NB4 (cell line): ENCODE measurements around the gene DMWD.
"Not testable (repeated sequence)": the region's sequence is repeated elsewhere in the genome, so short reads cannot be mapped to it uniquely, and the experiment has no call there.

Experiments used
- DNase-seq: peaks from one replicate; pipeline ENCODE4 v3.0.0; 2010; ENCODE audit warnings: low read depth
- H3K4me3 ChIP-seq: one replicate; pipeline ENCODE4 v1.5.1; 2011; ENCODE audit warnings: mild to moderate bottlenecking, low read depth, low read length, moderate library complexity
- CTCF ChIP-seq: IDR thresholded peaks from one replicate; pipeline ENCODE4 v1.5.1; 2012; ENCODE audit warnings: low read depth, low read length
- MYC ChIP-seq: IDR thresholded peaks from 2 replicates; pipeline ENCODE4 v1.6.1; 2011; ENCODE audit warnings: low read depth, low read length
- POLR2A ChIP-seq: IDR thresholded peaks from 2 replicates; pipeline ENCODE4 v1.6.1; 2011; ENCODE audit warnings: mild to moderate bottlenecking; ENCODE audit not compliant: insufficient read length; ENCODE audit errors: extremely low read depth
- TF ChIP-seq, protein P1 (sequence below): IDR thresholded peaks from 2 replicates; pipeline ENCODE4 v1.6.1; 2011; ENCODE audit warnings: low read depth, low read length

The DMWD gene

GRCh38 chr19:45752639-45753038 lies 40.0 kb downstream of the DMWD start:
- H3K4me3 ChIP-seq: no peak overlapping the region
- DNase-seq: no peak
- no peak for TF ChIP-seq POLR2A
- TF ChIP-seq, protein P1, sequence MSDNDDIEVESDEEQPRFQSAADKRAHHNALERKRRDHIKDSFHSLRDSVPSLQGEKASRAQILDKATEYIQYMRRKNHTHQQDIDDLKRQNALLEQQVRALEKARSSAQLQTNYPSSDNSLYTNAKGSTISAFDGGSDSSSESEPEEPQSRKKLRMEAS: no peak
- TF ChIP-seq CTCF: no peak
- TF ChIP-seq MYC: no peak

DNA sequence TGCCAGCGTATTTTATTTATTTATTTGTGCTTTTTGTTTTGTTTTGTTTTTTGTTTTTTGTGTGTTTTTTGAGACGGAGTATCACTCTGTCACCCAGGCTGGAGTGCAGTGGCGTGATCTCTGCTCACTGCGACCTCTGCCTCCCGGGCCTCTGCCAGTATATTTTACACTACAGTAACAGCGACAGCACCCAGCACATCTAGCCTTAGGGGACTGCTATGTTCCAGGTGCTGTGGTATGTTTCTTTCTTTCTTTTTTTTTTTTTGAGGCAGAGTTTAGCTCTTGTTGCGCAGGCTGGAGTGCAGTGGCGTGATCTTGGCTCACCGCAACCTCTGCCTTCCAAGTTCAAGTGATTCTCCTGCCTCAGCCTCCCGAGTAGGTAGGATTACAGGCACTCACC lies 41.2 kb downstream of the DMWD start:
- H3K4me3 ChIP-seq: not testable (repeated sequence)

DNA sequence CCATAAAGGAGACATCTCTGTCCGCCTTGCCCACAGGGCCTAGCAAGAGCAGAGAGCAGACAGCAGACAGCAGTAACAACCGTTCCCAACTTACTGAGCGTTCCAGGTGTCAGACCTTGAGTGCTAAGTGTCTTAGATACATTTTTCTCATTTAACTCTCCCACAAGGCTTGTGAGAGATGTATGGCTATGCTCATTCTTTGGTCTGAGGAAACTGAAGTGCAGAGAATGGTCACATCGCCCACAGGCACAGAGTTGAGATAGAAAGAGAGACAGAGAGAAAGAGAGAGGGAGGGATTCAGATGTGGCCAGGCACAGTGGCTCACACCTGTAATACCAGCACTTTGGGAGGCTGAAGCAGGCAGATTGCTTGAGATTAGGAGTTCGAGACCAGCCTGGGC lies 45.1 kb downstream of the DMWD start:
- no peak for DNase-seq

More for the DNA sequence above, 41.2 kb downstream of the DMWD start:
- not testable (repeated sequence) for DNase-seq

GRCh38 chr19:45746866-45747265 lies 45.8 kb downstream of the DMWD start:
- no peak overlapping the region for H3K4me3 ChIP-seq
- TF ChIP-seq POLR2A: no peak
- TF ChIP-seq, protein P1: no peak
- no peak for TF ChIP-seq MYC
- no peak for DNase-seq

More for the DNA sequence above, 45.1 kb downstream of the DMWD start:
- TF ChIP-seq POLR2A (no peak), CTCF (no peak), MYC (no peak)
- TF ChIP-seq, protein P1: no peak
- no peak overlapping the region for H3K4me3 ChIP-seq

- no peak for DNase-seq
- no peak for TF ChIP-seq MYC
- no peak for TF ChIP-seq POLR2A
- TF ChIP-seq, protein P1: no peak
- no peak for TF ChIP-seq CTCF
- H3K4me3 ChIP-seq: no peak overlapping the region
These were observed 47.0 kb downstream of the DMWD start for GRCh38 chr19:45745606-45746005.

DNA sequence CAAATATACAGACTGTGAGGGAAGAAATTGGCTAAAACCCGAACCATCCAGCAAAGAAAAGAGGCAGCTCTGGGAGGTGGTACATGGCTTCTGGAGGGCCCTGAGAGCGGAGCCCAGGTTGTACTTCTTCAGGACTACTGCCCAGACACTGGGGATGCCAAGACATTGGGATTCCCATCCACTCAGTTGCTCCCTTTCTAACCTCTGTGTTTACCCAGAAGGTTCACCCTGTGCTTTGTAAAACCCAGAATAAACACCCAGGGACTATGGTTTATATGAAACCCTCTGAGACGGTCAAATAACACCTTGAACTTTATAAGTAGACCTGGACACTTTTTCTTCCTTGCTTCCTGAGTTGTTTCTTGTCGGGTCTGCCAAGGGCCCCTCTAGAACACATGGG lies 49.7 kb downstream of the DMWD start:
- no peak for DNase-seq
- TF ChIP-seq POLR2A (no peak), CTCF (no peak), MYC (no peak)
- TF ChIP-seq, protein P1: no peak
- H3K4me3 ChIP-seq: no peak overlapping the region
